Measurements from ENCODE around the gene COL16A1.

Gene COL16A1

GRCh38 chr1:31700468-31701090 is 3.2 kb downstream of the COL16A1 start:
- TF ChIP-seq CTCF (IDR thresholded peaks at IDR 0.05) = no peak

GRCh38 chr1:31699341-31699891 is 4.4 kb downstream of the COL16A1 start:
- TF ChIP-seq CTCF (IDR thresholded peaks at IDR 0.05) = no peak

- TF ChIP-seq CTCF (IDR thresholded peaks at IDR 0.05) = no peak
Observed at GRCh38 chr1:31697369-31697984, 6.3 kb downstream of the COL16A1 start.

DNA sequence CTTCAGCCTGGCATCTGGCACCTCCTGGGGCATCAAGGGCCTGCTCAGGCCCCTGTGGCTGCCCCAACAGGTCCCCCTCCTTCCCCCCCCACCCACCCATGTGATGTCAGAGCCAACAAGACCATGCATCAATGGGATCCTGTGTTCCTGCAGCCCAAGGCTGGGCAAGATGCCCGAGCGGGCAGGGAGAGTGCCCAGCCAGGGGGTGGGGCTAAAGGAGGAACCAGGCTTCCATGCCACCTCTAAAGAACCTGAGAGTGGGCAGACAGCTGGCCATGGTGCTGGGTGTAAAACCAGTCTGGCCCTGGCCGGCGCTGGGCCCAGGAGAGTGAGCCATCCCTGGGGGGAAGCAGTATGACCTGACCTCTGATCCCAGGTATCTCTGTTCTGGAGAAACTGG is 7.6 kb downstream of the COL16A1 start:
- TF ChIP-seq CTCF (IDR thresholded peaks at IDR 0.05) = no peak

DNA sequence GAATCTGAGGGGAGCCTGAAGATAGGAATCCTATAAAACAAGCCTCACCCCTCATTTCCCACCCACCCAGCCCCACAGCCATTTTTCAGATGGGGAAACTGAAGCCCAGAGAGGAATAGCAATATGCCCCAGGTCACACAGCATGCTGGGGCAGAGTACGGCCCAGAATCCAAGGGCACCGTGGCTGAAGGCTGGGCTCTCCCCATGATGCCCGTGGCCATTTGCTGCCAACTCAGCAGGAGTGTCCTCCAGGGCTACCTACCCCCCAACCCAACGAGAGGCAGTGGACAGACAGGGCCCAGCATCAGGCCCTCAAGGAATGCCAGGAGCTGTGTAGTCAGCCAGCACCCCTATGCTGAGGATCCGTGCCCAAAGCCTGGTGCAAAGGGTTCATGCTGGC is 8.5 kb downstream of the COL16A1 start:
- no peak for TF ChIP-seq CTCF (IDR thresholded peaks at IDR 0.05)

DNA sequence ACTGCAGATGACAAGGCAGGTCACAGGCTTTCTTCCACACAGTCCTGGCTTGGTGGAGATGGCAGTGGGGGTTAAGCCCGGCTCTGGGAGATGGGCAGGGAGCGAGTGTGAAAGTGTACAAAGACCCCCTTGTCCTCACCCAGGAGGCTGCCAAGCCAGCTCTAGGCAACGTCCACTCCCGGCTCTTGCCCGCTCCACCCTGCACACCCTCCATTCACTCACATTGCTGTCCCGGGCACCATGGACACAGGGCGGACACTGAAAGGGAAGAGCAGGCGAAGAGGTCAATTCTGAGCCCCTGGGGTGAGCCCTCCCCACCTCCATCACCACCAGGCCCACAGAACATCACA is 8.9 kb downstream of the COL16A1 start:
- no peak for TF ChIP-seq CTCF (IDR thresholded peaks at IDR 0.05)

DNA sequence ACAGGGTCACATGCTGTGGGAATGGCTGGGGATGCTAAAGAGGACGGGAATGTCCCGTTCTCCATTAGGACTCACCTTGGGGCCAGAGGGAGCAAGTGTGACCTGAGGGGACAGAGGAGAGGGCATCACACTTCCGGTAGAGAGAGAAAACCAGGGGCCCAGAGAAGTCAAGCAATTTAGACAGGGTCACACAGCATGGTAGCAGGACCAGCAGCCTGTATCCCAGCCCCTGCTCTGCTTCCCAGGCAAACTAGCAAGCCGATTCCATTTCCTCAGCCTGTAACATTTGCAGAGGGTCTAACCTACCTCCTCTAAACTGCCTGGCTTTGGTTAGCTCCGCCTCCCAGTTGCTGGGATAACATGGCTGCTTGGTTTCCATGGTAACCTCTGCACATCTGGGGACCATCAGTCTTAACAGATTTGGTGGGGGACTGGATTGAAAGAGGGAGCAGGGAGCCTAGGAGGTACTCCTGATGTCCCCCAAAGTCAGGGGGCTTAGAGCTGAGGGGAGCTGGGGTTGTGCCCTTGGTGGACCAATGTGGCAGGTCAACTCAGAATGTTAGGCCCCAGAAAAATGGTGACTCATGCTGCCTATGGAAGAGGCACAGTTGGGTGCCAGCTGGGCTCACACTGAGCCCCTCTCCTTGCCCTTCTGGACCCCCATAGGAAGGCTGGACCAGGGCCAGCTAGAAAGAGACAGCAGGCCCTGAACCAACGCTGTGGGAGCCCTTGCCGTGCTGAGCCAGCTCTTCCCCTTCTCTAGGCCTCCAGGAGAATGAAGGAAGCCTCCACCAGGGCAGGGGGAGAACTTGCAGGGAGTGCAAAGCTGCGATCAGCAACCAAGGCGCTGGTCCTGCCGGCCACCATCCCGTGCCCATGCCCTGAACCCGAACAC is 9.5 kb downstream of the COL16A1 start:
- TF ChIP-seq CTCF (IDR thresholded peaks at IDR 0.05) = no peak

Data from LNCAP (cell line).